H9 (cell line): ENCODE data around the gene EEIG2. TPM values are rescaled to one million over a fixed set of nuclear protein-coding genes. Genes with fewer than 3 reads are reported as not detected.

Source experiments
- DNase-seq: peaks from one replicate; pipeline ENCODE4 v3.0.0-alpha.2; 2017
- H2AFZ ChIP-seq: one replicate; pipeline ENCODE4 v1.6.1; 2013; ENCODE audit warnings: mild to moderate bottlenecking, low read length, control low read depth, moderate library complexity
- H2AK5ac ChIP-seq: 2 replicates; pipeline ENCODE4 v1.6.1; 2013; ENCODE audit warnings: low read length, control low read depth, mixed read lengths; ENCODE audit not compliant: insufficient read length
- H2BK120ac ChIP-seq: one replicate; pipeline ENCODE4 v1.6.1; 2013; ENCODE audit warnings: low read depth, mild to moderate bottlenecking, low read length, control low read depth, inconsistent platforms; ENCODE audit not compliant: poor library complexity, severe bottlenecking
- H2BK12ac ChIP-seq: 2 replicates; pipeline ENCODE4 v1.6.1; 2013; ENCODE audit warnings: low read length, control low read depth, mixed read lengths, low read depth; ENCODE audit not compliant: insufficient read length
- H2BK15ac ChIP-seq: 2 replicates; pipeline ENCODE4 v1.6.1; 2013; ENCODE audit warnings: low read depth, low read length, control low read depth
- H2BK20ac ChIP-seq: one replicate; pipeline ENCODE4 v1.6.1; 2013; ENCODE audit warnings: low read depth, mild to moderate bottlenecking, low read length, control low read depth, inconsistent platforms; ENCODE audit not compliant: poor library complexity, severe bottlenecking
- H2BK5ac ChIP-seq: 2 replicates; pipeline ENCODE4 v1.6.1; 2013; ENCODE audit warnings: low read length, control low read depth, mixed read lengths; ENCODE audit not compliant: insufficient read length
- H3K14ac ChIP-seq: 2 replicates; pipeline ENCODE4 v1.6.1; 2013; ENCODE audit warnings: low read length, control low read depth; ENCODE audit not compliant: insufficient read depth
- H3K18ac ChIP-seq: 2 replicates; pipeline ENCODE4 v1.6.1; 2013; ENCODE audit warnings: low read depth, mild to moderate bottlenecking, mixed read lengths, low read length, control low read depth; ENCODE audit not compliant: insufficient read length
- H3K23ac ChIP-seq: 2 replicates; pipeline ENCODE4 v1.6.1; 2013; ENCODE audit warnings: low read length, control low read depth, mixed read lengths, low read depth; ENCODE audit not compliant: insufficient read length
- H3K23me2 ChIP-seq: 2 replicates; pipeline ENCODE4 v1.6.1; 2013; ENCODE audit warnings: low read depth, mild to moderate bottlenecking, mixed read lengths, low read length, control low read depth; ENCODE audit not compliant: insufficient read length, poor library complexity, severe bottlenecking
- H3K27ac ChIP-seq: 2 replicates; pipeline ENCODE4 v1.5.1; 2013; ENCODE audit warnings: low read length, control low read depth, mixed read lengths, low read depth; ENCODE audit not compliant: insufficient read length
- H3K27me3 ChIP-seq: 2 replicates; pipeline ENCODE4 v1.6.1; 2013; ENCODE audit warnings: low read length, control low read depth, inconsistent platforms; ENCODE audit not compliant: insufficient read depth
- H3K4ac ChIP-seq: 2 replicates; pipeline ENCODE4 v1.6.1; 2013; ENCODE audit warnings: low read depth, mild to moderate bottlenecking, control low read depth, inconsistent platforms, low read length, moderate library complexity
- H3K4me1 ChIP-seq: 2 replicates; pipeline ENCODE4 v1.6.1; 2013; ENCODE audit warnings: low read length, control low read depth, inconsistent platforms; ENCODE audit not compliant: insufficient read depth
- H3K4me2 ChIP-seq: 2 replicates; pipeline ENCODE4 v1.6.1; 2013; ENCODE audit warnings: low read length, control low read depth, mixed read lengths; ENCODE audit not compliant: insufficient read length, insufficient read depth
- H3K56ac ChIP-seq: 2 replicates; pipeline ENCODE4 v1.6.1; 2013; ENCODE audit warnings: low read depth, mild to moderate bottlenecking, mixed read lengths, low read length, control low read depth; ENCODE audit not compliant: insufficient read length
- H3K79me1 ChIP-seq: 2 replicates; pipeline ENCODE4 v1.6.1; 2013; ENCODE audit warnings: low read depth, mild to moderate bottlenecking, moderate library complexity, low read length, control low read depth, inconsistent platforms; ENCODE audit not compliant: insufficient read depth, poor library complexity, severe bottlenecking
- H3K79me2 ChIP-seq: 2 replicates; pipeline ENCODE4 v1.6.1; 2013; ENCODE audit warnings: low read length, control low read depth, inconsistent platforms; ENCODE audit not compliant: insufficient read depth
- H3K9ac ChIP-seq: 2 replicates; pipeline ENCODE4 v1.6.1; 2013; ENCODE audit warnings: low read length, control low read depth, mixed read lengths; ENCODE audit not compliant: insufficient read length; ENCODE audit errors: extremely low read depth
- H3K9me3 ChIP-seq: one replicate; pipeline ENCODE4 v1.6.1; 2013; ENCODE audit warnings: low read depth, low read length, inconsistent platforms; ENCODE audit not compliant: control insufficient read depth
- H3T11ph ChIP-seq: one replicate; pipeline ENCODE4 v1.6.1; 2013; ENCODE audit warnings: mild to moderate bottlenecking, low read length, control low read depth, inconsistent platforms
- H4K20me1 ChIP-seq: one replicate; pipeline ENCODE4 v1.6.1; 2013; ENCODE audit not compliant: control insufficient read depth, insufficient read length, insufficient read depth
- H4K5ac ChIP-seq: 2 replicates; pipeline ENCODE4 v1.6.1; 2013; ENCODE audit warnings: low read depth, mild to moderate bottlenecking, mixed read lengths, low read length, control low read depth; ENCODE audit not compliant: insufficient read length
- H4K8ac ChIP-seq: replicated peaks from 2 replicates; pipeline ENCODE4 v1.6.1; 2013; ENCODE audit warnings: low read length, control low read depth, mixed read lengths, low read depth; ENCODE audit not compliant: insufficient read length
- H4K91ac ChIP-seq: 2 replicates; pipeline ENCODE4 v1.6.1; 2013; ENCODE audit warnings: low read depth, mild to moderate bottlenecking, moderate library complexity, mixed read lengths, low read length, control low read depth; ENCODE audit not compliant: insufficient read length
- H3K27ac Mint-ChIP-seq, 3 experiments: 2 replicates in 2 of 3; 3 replicates in 1 of 3; pipeline ENCODE4 v1.8.0; 2020 to 2021; ENCODE audit warnings: mixed read lengths in 3 of 3, mild to moderate bottlenecking in 1 of 3, moderate library complexity in 1 of 3
- H3K27me3 Mint-ChIP-seq: 2 replicates; pipeline ENCODE4 v1.8.0; 2021; ENCODE audit warnings: low read depth, mild to moderate bottlenecking, moderate library complexity, mixed read lengths
- H3K36me3 Mint-ChIP-seq, 3 experiments: 2 replicates in 2 of 3; 3 replicates in 1 of 3; pipeline ENCODE4 v1.8.0; 2020 to 2021; ENCODE audit warnings: low read depth in 3 of 3, mixed read lengths in 3 of 3; ENCODE audit not compliant: insufficient read depth in 1 of 3
- H3K4me1 Mint-ChIP-seq, 2 experiments: 2 replicates each; pipeline ENCODE4 v1.8.0; 2020; ENCODE audit warnings: mixed read lengths in 2 of 2
- H3K4me3 Mint-ChIP-seq, 2 experiments: 2 replicates in 1 of 2; 3 replicates in 1 of 2; pipeline ENCODE4 v1.8.0; 2020 to 2021; ENCODE audit warnings: mild to moderate bottlenecking in 2 of 2, mixed read lengths in 2 of 2, moderate library complexity in 1 of 2
- H3K9me3 Mint-ChIP-seq, 2 experiments: 2 replicates in 1 of 2; 3 replicates in 1 of 2; pipeline ENCODE4 v1.8.0; 2020; ENCODE audit warnings: mild to moderate bottlenecking in 2 of 2, mixed read lengths in 2 of 2, moderate library complexity in 1 of 2
- WGBS: extraction: QIAGEN DNeasy Blood & Tissue Kit; methylation state at CpG from one replicate; pipeline ENCODE4 v1.1.7; 2013; ENCODE audit warnings: missing lambda C conversion rate, low lambda C conversion rate, mixed read lengths; ENCODE audit not compliant: insufficient read length; ENCODE audit errors: extremely low coverage; 5-methylcytosine and 5-hydroxymethylcytosine counted together
- total RNA-seq: library from RNA; stranded (reverse); gene quantifications from 2 replicates; pipeline ENCODE4 v1.2.1, GENCODE V29; 2021
- TF ChIP-seq, protein P1 (sequence below): fragments of 200-600 bp; sonication (generic); conservative IDR thresholded peaks from 3 replicates; pipeline ENCODE4 v1.8.0; 2021; ENCODE audit warnings: antibody characterized with exemption, mild to moderate bottlenecking

The EEIG2 gene
- total RNA-seq, 1 experiment from 2014 or later, result 17.0 TPM

DNA sequence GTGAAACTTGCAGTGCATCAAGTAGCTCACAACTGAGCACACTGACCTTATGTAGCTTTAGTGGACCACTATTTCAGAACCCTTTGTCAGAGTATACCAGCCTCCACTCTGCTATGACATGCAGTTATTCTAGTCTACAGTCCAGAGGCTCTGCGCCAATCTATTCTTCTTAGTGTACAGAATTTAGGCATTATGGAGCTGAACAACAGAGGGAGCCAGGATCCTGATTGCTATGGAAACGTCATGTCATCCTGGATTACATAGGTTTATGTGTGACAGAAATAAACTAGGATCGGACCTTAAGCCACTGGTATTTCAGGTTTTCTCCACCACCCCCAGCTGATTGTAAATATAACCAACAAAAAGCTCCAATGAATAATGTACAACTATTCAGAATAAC lies 48.1 kb upstream of the EEIG2 start:
- Histone ChIP-seq H2BK12ac (no peak overlapping the region), H3T11ph (no peak overlapping the region), H3K23me2 (no peaks in the 10 kb centered on the region), H3K79me1 (no peaks in the 10 kb centered on the region), H4K91ac (no peak overlapping the region), H3K79me2 (no peaks in the 10 kb centered on the region), H3K27me3 (no peaks in the 10 kb centered on the region), H2AFZ (no peak overlapping the region), H3K4me1 (no peaks in the 10 kb centered on the region), H2BK120ac (no peak overlapping the region), H3K4ac (no peak overlapping the region), H3K4me2 (no peak overlapping the region), H3K18ac (no peak overlapping the region), H3K27ac (no peak overlapping the region), H2BK15ac (no peak overlapping the region), H3K14ac (no peak overlapping the region), H2BK20ac (no peak overlapping the region), H3K23ac (no peak overlapping the region), H2AK5ac (no peak overlapping the region), H4K5ac (no peak overlapping the region), H4K8ac (no peak overlapping the region), H2BK5ac (no peak overlapping the region), H4K20me1 (no peaks in the 10 kb centered on the region), H3K9ac (no peak overlapping the region), H3K56ac (no peak overlapping the region), H3K9me3 (no peaks in the 10 kb centered on the region)
- Mint-ChIP-seq H3K4me1 (no peaks in the 10 kb centered on the region), H3K27me3 (no peaks in the 10 kb centered on the region), H3K4me3 (no peak overlapping the region), H3K9me3 (peaks cover 3 to 6% of the 10 kb centered on the region in 2 experiments; a peak in 3 of 5 replicates), H3K36me3 (peaks cover 0 to 5% (median 0%) of the 10 kb centered on the region in 3 experiments; a peak in 2 of 7 replicates), H3K27ac (no peak overlapping the region)
- TF ChIP-seq, protein P1, sequence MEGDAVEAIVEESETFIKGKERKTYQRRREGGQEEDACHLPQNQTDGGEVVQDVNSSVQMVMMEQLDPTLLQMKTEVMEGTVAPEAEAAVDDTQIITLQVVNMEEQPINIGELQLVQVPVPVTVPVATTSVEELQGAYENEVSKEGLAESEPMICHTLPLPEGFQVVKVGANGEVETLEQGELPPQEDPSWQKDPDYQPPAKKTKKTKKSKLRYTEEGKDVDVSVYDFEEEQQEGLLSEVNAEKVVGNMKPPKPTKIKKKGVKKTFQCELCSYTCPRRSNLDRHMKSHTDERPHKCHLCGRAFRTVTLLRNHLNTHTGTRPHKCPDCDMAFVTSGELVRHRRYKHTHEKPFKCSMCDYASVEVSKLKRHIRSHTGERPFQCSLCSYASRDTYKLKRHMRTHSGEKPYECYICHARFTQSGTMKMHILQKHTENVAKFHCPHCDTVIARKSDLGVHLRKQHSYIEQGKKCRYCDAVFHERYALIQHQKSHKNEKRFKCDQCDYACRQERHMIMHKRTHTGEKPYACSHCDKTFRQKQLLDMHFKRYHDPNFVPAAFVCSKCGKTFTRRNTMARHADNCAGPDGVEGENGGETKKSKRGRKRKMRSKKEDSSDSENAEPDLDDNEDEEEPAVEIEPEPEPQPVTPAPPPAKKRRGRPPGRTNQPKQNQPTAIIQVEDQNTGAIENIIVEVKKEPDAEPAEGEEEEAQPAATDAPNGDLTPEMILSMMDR, result no peak
- WGBS, result no CpG with 5 or more reads among the region's 3 CpGs
- DNase-seq, result no peak
